GM06990 (cell line): ENCODE measurements around the gene ECSIT.

Experiments used
- DNase-seq: peaks from one replicate; pipeline ENCODE4 v3.0.0-alpha.2; 2011; ENCODE audit not compliant: insufficient read length; ENCODE audit errors: extremely low read depth
- H3K27me3 ChIP-seq: replicated peaks from 2 replicates; pipeline ENCODE4 v1.6.0; 2011; ENCODE audit warnings: low read length; ENCODE audit not compliant: control insufficient read depth, insufficient read depth
- H3K36me3 ChIP-seq: 2 replicates; pipeline ENCODE4 v1.5.1; 2011; ENCODE audit warnings: low read length; ENCODE audit not compliant: control insufficient read depth, insufficient read depth
- H3K4me3 ChIP-seq: replicated peaks from 2 replicates; pipeline ENCODE4 v1.5.1; 2011; ENCODE audit warnings: low read depth, mild to moderate bottlenecking, control low read depth, low read length
- TF ChIP-seq, protein P1 (sequence below): IDR thresholded peaks from 2 replicates; pipeline ENCODE4 v1.5.1; 2011; ENCODE audit warnings: low read length, control low read depth, mild to moderate bottlenecking, inconsistent platforms; ENCODE audit not compliant: insufficient read depth, poor library complexity, severe bottlenecking

The ECSIT gene

DNA sequence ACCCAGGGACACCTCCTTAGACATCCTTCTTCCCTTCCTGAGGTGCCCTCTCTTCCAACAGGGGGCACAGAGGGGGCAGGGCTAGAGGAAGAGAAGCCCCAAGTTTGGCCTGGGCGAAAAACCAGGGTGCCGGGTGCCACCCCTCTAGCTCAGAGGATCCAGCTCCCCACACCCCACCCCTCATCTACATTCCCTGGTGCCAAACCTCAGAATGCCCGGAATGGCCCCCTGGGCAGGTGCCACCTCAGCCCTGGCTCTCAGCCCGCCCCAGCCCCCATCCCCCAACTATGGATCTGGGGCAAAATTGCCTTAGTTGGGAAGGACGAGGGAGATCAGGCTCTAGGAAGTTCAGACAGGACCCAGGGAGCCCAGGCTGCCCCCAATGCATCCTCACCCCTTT, 11.7 kb upstream of the ECSIT start:
- TF ChIP-seq, protein P1, sequence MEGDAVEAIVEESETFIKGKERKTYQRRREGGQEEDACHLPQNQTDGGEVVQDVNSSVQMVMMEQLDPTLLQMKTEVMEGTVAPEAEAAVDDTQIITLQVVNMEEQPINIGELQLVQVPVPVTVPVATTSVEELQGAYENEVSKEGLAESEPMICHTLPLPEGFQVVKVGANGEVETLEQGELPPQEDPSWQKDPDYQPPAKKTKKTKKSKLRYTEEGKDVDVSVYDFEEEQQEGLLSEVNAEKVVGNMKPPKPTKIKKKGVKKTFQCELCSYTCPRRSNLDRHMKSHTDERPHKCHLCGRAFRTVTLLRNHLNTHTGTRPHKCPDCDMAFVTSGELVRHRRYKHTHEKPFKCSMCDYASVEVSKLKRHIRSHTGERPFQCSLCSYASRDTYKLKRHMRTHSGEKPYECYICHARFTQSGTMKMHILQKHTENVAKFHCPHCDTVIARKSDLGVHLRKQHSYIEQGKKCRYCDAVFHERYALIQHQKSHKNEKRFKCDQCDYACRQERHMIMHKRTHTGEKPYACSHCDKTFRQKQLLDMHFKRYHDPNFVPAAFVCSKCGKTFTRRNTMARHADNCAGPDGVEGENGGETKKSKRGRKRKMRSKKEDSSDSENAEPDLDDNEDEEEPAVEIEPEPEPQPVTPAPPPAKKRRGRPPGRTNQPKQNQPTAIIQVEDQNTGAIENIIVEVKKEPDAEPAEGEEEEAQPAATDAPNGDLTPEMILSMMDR, result no peak
- no peak for DNase-seq
- Histone ChIP-seq H3K27me3 (no peaks in the 10 kb centered on the region), H3K36me3 (no peaks in the 10 kb centered on the region), H3K4me3 (no peak overlapping the region)

DNA sequence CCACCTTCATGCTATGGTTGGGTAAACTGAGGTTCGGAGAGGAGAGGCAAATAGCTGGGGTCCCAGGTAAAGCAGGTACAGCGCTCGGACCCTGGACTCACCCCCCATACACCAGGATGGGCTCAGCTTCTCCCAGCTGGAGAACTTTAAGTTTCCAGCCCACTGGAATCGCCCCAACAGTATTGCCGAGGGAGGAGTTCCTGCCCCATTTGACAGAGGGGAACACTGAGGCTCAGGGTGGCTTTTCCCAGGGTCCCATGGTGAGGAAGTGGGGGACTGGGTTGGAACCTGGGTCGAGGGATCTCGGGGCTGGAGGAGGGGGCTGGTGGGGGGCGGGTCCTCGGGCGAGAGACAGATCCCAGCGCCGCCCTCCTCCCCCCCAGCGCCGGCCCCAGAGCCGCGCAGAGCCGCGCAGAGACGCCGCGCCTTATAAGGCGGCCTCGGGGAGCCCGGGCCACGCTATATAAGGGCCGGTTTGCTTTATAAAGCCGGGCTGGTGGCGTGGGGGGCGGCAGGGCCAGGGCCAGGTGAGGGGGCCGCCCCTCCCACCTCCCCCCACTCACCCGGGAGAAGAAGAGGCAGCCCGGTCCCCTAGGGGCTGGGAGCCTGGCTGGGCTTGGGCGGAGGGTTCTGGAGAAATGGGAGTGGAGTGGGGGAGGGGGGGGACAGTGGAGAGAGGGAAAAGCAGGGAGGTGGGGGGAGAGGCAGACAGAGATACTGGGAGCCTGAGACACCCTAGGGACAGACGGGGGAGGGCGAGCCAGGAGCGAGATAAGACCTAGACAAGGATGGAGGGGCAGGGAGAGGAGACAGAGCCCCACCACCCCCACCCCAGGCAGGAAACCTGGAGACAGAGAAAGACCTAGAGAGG, 10.8 kb upstream of the ECSIT start:
- Histone ChIP-seq H3K4me3 (no peak overlapping the region), H3K27me3 (no peaks in the 10 kb centered on the region), H3K36me3 (no peaks in the 10 kb centered on the region)
- TF ChIP-seq, protein P1, result no peak
- no peak for DNase-seq

DNA sequence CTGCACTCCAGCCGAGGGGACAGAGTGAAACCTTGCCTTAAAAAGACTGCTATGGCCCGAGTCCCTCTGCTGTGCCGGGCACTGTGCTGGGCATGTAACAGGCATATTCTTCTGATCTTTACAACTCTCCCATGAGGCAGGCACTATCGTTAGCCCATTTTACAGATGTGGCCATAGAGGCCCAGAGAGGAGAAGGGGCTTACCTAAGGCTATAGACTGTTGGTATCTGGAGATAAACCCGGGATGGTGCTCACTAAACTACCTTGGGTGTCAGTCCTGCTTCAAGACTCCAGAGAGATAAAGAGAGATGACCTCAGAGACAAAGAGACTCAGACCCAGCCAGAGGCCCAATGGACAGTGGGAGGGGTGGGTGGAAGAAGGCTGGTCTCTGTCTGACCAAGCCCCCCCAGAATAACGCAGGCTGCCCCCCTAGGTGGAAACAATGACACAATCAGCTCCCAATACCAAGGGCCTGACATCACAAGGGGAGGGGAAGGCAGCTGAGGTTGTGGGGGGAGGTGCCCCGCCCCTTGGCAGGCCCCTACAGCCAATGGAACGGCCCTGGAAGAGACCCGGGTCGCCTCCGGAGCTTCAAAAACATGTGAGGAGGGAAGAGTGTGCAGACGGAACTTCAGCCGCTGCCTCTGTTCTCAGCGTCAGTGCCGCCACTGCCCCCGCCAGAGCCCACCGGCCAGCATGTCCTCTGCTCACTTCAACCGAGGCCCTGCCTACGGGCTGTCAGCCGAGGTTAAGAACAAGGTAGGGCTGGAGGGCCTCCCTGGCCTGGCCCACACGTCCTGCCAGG, 9.5 kb upstream of the ECSIT start, which contains the start of gene CNN1:
Gene CNN1 (plus strand): TSS at position 620 of the 805 bp plus-strand sequence. CDS start 77 bp downstream, at position 697.
- H3K4me3 ChIP-seq, result no peak within 1 kb of the TSS
- no peak for DNase-seq
- TF ChIP-seq, protein P1, result no peak
- H3K36me3 ChIP-seq, result no peaks in the 10 kb centered on the region
- H3K27me3 ChIP-seq, result no peaks in the 10 kb centered on the region

DNA sequence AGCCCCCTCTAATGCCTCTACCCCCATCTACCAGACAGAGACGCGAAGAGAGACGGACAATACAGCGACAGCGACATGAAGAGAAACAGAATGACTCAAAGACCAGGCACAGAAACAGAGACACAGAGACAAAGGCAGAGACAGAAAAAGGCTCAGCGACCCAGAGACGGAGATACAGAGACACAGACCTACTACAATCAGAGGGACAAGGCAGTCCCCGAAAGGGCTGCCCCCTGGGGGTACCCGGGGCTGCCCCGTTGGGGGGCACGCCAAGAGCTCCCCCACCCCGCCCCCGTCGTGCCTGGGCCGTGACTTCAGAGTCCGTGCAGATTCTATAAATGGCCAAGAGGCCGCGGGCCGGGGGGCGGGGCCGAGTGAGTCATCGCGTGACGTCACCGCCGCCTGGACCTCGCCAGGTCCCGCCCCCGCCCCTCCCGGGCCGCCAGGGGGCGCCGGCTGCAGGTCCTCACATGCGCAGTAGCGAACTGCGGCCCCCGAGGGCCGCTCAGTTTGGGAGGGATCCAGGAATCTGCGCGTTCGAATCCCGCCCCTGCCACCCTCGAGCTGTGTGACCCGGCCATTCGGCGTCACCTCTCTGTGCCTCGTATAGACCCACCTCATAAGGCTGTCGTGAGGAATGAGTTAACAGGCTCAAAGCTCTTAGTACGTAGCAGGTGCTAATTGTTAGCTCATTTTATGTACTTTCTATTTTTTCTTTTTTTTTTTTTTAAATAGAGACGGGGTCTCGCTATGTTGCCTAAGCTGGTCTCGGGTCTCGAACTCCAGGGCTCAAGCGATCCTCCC, 7.1 kb upstream of the ECSIT start:
- no peaks in the 10 kb centered on the region for H3K27me3 ChIP-seq
- TF ChIP-seq, protein P1, result peak; percentile 79
- peak overlapping the region; percentile 60 for H3K4me3 ChIP-seq
- no peaks in the 10 kb centered on the region for H3K36me3 ChIP-seq
- DNase-seq, result peak; percentile 92

DNA sequence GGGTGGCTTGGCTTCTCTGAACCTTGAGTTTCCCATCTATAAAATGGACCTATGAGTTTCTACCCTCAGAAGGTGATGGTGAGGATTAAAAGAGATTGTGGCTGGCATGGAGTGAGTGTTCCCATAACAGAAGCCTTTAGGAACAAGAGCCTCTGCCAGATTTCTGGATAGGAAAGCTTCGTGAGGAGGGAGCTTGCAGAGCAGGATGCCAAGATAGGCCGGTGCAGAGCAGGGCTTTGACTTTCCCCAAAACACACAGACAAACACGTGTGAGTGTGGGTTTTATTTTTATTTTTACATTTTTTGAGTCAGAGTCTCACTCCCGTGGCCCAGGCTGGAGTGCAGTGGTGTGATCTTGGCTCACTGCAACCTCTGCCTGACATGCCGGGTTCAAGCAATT, 6.0 kb upstream of the ECSIT start:
- Histone ChIP-seq H3K27me3 (no peaks in the 10 kb centered on the region), H3K4me3 (no peak overlapping the region), H3K36me3 (no peaks in the 10 kb centered on the region)
- TF ChIP-seq, protein P1, result no peak
- DNase-seq, result no peak
